ENCODE measurements around the gene PLCD3.

GRCh38 chr17:45104029-45104428 lies 28.3 kb downstream of the PLCD3 start:
- TF ChIP-seq CTCF (IDR thresholded peaks at IDR 0.05; ENCODE audit: low read depth, low read length) (no peak), EZH2phosphoT487 (IDR thresholded peaks at IDR 0.05; ENCODE audit: low read depth) (no peak)

Measured in OCI-LY3 (cell line).